Measurements from ENCODE around the gene TMEM144. TPM values are rescaled to one million over a fixed set of nuclear protein-coding genes. Genes with fewer than 3 reads are reported as not detected.

Gene TMEM144
- total RNA-seq, 4 donors from 2014 or later, result 5.6 to 15.4 (median 10.4) TPM

GRCh38 chr4:158280856-158281255, 70.6 kb downstream of the TMEM144 start:
- DNase-seq (ENCODE audit: low spot score), result no peak
- TF ChIP-seq CTCF (IDR thresholded peaks at IDR 0.05), result no peak
- ATAC-seq (ENCODE audit: low FRiP score), result no peak

DNA sequence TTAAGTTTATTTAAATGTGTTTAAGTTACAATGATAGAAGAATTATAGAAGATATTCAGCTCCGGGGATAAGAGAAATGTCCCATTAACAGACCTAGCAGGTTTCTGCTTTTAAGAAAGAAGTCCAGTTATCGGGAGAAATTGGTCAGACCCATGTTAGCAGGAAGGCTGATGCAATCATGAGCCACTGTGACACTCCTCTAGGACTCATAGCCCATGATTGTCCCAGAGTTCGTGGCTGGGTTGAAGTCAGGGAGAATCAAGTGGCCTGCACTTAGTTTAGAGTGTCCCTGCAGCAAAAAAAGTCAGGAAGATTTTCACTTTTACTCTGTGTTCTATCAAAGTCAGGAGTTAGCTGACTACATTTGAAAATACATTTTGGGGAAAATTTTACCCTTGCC, 72.0 kb downstream of the TMEM144 start:
- DNase-seq (ENCODE audit: low spot score) (no peak), ATAC-seq (ENCODE audit: low FRiP score) (no peak)
- TF ChIP-seq CTCF (IDR thresholded peaks at IDR 0.05), result no peak

DNA sequence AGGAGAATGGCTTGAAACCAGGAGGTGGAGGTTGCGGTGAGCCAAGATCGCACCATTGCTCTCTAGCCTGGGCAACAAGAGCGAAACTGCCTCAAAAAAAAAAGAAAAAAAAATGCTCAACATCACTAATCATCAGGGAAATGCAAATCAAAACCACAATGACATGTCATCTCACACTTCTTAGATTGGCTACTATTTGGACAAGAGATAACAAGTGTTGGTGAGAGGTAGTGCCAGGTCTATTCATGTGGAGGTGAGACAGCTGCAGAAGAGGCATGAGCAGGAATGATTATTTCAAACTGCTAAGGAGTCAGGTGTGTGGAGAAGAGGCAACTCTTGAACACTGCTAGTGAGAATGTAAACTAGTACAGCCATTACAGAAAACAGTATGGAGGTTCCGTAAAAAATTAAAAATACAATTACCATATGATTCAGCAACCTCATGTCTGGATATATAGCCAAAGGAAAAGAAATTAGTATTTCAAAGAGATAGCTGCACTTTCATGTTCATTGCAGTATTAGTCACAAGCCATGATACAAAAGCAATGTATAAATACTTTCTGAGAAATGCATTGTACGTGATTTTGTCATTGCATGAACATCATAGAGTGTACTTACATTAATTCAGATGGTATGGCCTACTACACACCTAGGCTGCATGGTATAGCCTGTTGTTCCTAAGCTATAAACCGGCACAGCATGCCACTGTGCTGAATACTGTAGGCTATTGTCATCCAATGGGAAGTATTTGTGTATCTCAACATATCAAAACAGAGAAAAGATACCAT, 75.3 kb downstream of the TMEM144 start:
- ATAC-seq (ENCODE audit: low FRiP score) (no peak), DNase-seq (ENCODE audit: low spot score) (no peak)
- TF ChIP-seq CTCF (IDR thresholded peaks at IDR 0.05), result no peak

GRCh38 chr4:158290912-158291311, 80.6 kb downstream of the TMEM144 start:
- no peak for TF ChIP-seq CTCF (IDR thresholded peaks at IDR 0.05)
- DNase-seq (ENCODE audit: low spot score), result no peak
- ATAC-seq (ENCODE audit: low FRiP score), result no peak

DNA sequence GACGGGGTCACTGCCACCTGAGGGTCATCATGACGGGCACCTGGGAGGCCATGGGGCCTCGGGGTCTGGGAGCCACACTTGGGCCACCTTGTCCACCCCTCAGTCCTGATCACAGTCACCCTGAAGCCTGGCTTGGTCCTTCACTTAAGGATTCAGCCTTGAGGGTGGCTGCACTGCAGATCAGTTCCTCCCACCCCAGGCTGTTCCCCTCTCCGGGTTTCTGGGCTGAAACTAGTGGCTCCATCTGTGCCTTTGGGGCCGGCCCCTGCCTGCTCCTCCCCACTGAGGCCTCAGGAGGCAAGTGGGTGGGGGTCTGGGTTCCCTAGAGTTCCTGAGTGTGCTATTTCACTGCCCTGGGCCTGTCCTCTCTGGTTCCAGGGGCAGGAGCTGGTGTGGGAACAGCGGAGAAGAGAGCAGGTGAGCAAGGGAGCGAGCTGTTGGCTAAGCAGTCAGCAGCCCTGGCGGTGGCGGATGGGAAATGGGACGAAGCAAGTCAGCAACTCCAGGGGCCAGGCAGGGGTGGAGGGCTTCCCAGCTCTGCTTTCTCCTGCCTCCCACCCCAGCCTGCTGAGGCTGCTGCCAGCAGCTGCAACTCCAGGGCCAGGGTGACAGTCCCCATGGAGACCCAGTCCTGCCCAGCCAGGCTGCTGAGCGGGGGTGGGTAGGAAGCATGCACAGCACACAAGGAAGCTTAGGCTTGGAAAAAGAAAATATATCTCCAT, 81.2 kb downstream of the TMEM144 start:
- ATAC-seq (ENCODE audit: low FRiP score), result no peak

GRCh38 chr4:158292156-158292555, 81.9 kb downstream of the TMEM144 start:
- DNase-seq (ENCODE audit: low spot score) (no peak), ATAC-seq (ENCODE audit: low FRiP score) (no peak)
- no peak for TF ChIP-seq CTCF (IDR thresholded peaks at IDR 0.05)

More for the DNA sequence above, 81.2 kb downstream of the TMEM144 start:
- DNase-seq (ENCODE audit: low spot score), result no peak
- no peak for TF ChIP-seq CTCF (IDR thresholded peaks at IDR 0.05)
